IMR-90 (cell line): ENCODE measurements around the gene ZNF484.

ENCODE experiments used
- BHLHE40 ChIP-seq: fragments of 150-350 bp; IDR thresholded peaks from 2 replicates; pipeline ENCODE4 v1.6.1; 2016; ENCODE audit warnings: mild to moderate bottlenecking, low read depth, low read length
- CTCF ChIP-seq: conservative IDR thresholded peaks from 2 replicates; pipeline ENCODE4 v1.5.1; 2012; ENCODE audit warnings: mild to moderate bottlenecking, low read depth, low read length, improper control_type of control experiment
- MAFK ChIP-seq: IDR thresholded peaks from 2 replicates; pipeline ENCODE4 v1.6.1; 2012; ENCODE audit warnings: low read depth, low read length, improper control_type of control experiment
- MAZ ChIP-seq: IDR thresholded peaks from 2 replicates; pipeline ENCODE4 v1.6.1; 2012; ENCODE audit warnings: low read depth, mild to moderate bottlenecking, low read length, improper control_type of control experiment, moderate library complexity, borderline replicate concordance
- MXI1 ChIP-seq: IDR thresholded peaks from 2 replicates; pipeline ENCODE4 v1.6.1; 2012; ENCODE audit warnings: low read depth, mild to moderate bottlenecking, low read length, moderate library complexity, borderline replicate concordance
- POLR2A ChIP-seq: IDR thresholded peaks from 2 replicates; pipeline ENCODE4 v1.6.1; 2012; ENCODE audit warnings: mild to moderate bottlenecking, low read depth, low read length
- RAD21 ChIP-seq: IDR thresholded peaks from 2 replicates; pipeline ENCODE4 v1.6.1; 2012; ENCODE audit warnings: low read length, improper control_type of control experiment
- RCOR1 ChIP-seq: IDR thresholded peaks from 2 replicates; pipeline ENCODE4 v1.6.1; 2012; ENCODE audit warnings: mild to moderate bottlenecking, low read length, improper control_type of control experiment; ENCODE audit not compliant: insufficient replicate concordance
- RFX5 ChIP-seq: IDR thresholded peaks from 2 replicates; pipeline ENCODE4 v1.8.0; 2012; ENCODE audit warnings: low read depth, mild to moderate bottlenecking, low read length, moderate library complexity
- TF ChIP-seq, protein P1 (sequence below): fragments of 150-350 bp; IDR thresholded peaks from 2 replicates; pipeline ENCODE4 v1.6.1; 2016; ENCODE audit warnings: low read depth, mild to moderate bottlenecking, low read length, moderate library complexity, borderline replicate concordance

GRCh38 chr9:92920437-92920836 lies 42.6 kb upstream of the ZNF484 start:
- TF ChIP-seq CTCF, result no peak
- no peak for TF ChIP-seq POLR2A
- no peak for TF ChIP-seq MAZ
- TF ChIP-seq, protein P1, sequence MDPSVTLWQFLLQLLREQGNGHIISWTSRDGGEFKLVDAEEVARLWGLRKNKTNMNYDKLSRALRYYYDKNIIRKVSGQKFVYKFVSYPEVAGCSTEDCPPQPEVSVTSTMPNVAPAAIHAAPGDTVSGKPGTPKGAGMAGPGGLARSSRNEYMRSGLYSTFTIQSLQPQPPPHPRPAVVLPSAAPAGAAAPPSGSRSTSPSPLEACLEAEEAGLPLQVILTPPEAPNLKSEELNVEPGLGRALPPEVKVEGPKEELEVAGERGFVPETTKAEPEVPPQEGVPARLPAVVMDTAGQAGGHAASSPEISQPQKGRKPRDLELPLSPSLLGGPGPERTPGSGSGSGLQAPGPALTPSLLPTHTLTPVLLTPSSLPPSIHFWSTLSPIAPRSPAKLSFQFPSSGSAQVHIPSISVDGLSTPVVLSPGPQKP, result no peak
- TF ChIP-seq BHLHE40, result no peak
- no peak for TF ChIP-seq RCOR1
- TF ChIP-seq RAD21, result no peak
- no peak for TF ChIP-seq MAFK
- TF ChIP-seq MXI1, result no peak
- no peak for TF ChIP-seq RFX5
